ENCODE results near the gene PRRC2C.

- TF ChIP-seq, protein P1, sequence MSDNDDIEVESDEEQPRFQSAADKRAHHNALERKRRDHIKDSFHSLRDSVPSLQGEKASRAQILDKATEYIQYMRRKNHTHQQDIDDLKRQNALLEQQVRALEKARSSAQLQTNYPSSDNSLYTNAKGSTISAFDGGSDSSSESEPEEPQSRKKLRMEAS (IDR thresholded peaks at IDR 0.05) = no peak
- TF ChIP-seq CTCF (IDR thresholded peaks at IDR 0.05) (no peak), ELK1 (IDR thresholded peaks at IDR 0.05; ENCODE audit: low read depth, low read length) (no peak), KDM1A (IDR thresholded peaks at IDR 0.05; ENCODE audit: low read depth) (no peak), POLR2A (IDR thresholded peaks at IDR 0.05; ENCODE audit: low read length) (no peak), CEBPB (IDR thresholded peaks at IDR 0.05) (no peak), FOSL2 (IDR thresholded peaks at IDR 0.05) (no peak), FOSL2 (CRISPR knock-in tag; IDR thresholded peaks at IDR 0.05) (no peak), HDAC2 (IDR thresholded peaks at IDR 0.05) (no peak), RFX5 (IDR thresholded peaks at IDR 0.05) (no peak), ZNF302 (CRISPR knock-in tag; IDR thresholded peaks at IDR 0.05) (no peak)
These were observed 125.1 kb downstream of the PRRC2C start for GRCh38 chr1:171610385-171610784.

All from A549 (cell line).